Testis (tissue), 2 donors: ENCODE data around the gene PHRF1.

Experiments
- CTCF ChIP-seq, 3 experiments: fragments of 450-650 bp in 2 of 3; fragments of 200-600 bp in 1 of 3; sonication (generic) in 1 of 3; IDR thresholded peaks; one replicate each; pipeline ENCODE4 v1.5.1; 2016 to 2019; ENCODE audit warnings: antibody characterized with exemption in 3 of 3, mild to moderate bottlenecking in 2 of 3, moderate library complexity in 1 of 3
- POLR2A ChIP-seq: fragments of 450-650 bp; IDR thresholded peaks from one replicate; pipeline ENCODE4 v1.6.1; 2017; ENCODE audit warnings: antibody characterized with exemption, mild to moderate bottlenecking, moderate library complexity

- TF ChIP-seq CTCF (IDR thresholded peaks at IDR 0.05) (no peak), POLR2A (no peak)
Measured at GRCh38 chr11:551131-551530, 25.1 kb upstream of the PHRF1 start.
